ENCODE data around the gene NNT.

DNA sequence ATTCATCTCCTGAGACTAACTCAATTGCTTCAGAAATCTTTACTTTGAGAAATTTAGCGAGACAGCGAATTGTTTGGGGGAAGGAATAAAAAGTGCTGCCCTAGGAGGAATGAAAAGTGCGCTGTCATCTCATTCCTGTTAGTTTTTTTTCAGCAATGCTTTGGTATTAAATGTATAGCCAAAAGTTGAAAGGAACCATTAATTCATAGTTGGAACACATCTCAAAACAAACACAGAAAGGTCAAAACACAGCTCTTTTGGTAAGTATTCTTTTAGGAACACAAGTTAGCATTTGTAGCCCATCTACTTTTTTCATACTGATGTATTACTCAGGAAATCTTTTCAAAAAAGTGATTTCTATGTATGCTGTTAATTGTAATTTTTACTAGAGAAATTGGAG is 109.1 kb downstream of the NNT start:
- TF ChIP-seq, protein P1, sequence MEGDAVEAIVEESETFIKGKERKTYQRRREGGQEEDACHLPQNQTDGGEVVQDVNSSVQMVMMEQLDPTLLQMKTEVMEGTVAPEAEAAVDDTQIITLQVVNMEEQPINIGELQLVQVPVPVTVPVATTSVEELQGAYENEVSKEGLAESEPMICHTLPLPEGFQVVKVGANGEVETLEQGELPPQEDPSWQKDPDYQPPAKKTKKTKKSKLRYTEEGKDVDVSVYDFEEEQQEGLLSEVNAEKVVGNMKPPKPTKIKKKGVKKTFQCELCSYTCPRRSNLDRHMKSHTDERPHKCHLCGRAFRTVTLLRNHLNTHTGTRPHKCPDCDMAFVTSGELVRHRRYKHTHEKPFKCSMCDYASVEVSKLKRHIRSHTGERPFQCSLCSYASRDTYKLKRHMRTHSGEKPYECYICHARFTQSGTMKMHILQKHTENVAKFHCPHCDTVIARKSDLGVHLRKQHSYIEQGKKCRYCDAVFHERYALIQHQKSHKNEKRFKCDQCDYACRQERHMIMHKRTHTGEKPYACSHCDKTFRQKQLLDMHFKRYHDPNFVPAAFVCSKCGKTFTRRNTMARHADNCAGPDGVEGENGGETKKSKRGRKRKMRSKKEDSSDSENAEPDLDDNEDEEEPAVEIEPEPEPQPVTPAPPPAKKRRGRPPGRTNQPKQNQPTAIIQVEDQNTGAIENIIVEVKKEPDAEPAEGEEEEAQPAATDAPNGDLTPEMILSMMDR (IDR thresholded peaks at IDR 0.05; ENCODE audit: poor library complexity), result no peak
- TF ChIP-seq EZH2 (IDR thresholded peaks at IDR 0.05; ENCODE audit: borderline replicate concordance), result no peak
